GM21390 (cell line): ENCODE results near the gene IQGAP1.
"Not testable (repeated sequence)": the region's sequence is repeated elsewhere in the genome, so short reads cannot be mapped to it uniquely, and the experiment has no call there.

Experiments used
- ATAC-seq: cut with Tn5 transposase; IDR thresholded peaks from one replicate; pipeline ENCODE4 v1.9.1; 2021; ENCODE audit not compliant: unreplicated experiment

Gene IQGAP1

DNA sequence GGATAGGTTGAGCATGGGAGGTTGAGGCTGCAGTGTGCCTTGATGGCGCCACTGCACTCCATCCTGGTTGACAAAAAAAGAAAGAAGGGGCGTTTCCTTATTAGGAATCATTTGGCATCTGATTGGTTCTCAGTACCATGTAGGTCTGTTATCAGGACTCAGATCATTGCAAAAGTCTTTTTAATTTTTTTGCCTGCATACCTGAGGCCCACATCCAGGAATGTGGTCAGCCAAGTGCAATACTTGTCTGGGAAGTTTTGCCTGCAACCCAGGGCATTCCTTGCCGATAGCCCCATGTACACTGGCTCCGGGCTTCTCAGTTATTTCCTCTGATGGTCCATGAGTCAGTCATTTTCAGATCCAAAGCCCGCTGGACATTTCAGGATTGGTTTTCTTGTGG, 91.6 kb downstream of the IQGAP1 start:
- no peak for ATAC-seq

DNA sequence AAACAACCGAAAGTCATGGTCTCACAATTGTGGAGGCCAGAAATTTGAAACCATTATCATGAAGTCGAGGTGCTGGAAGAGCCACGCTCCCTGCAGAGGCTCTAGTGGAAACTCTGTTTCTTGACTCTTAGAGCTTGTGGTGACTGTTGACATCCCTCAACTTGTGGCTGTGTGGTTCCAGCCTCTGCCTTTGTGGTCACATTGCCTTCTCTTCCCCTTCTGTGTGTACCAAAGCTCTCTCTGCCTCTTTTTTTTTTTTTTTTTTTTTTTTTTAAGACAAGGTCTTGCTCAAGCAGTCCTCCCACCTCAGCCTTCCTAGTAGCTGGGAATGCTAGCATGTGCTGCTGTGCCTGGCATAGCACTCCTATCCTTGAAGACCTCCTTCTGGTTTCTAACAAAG, 93.0 kb downstream of the IQGAP1 start:
- no peak for ATAC-seq

DNA sequence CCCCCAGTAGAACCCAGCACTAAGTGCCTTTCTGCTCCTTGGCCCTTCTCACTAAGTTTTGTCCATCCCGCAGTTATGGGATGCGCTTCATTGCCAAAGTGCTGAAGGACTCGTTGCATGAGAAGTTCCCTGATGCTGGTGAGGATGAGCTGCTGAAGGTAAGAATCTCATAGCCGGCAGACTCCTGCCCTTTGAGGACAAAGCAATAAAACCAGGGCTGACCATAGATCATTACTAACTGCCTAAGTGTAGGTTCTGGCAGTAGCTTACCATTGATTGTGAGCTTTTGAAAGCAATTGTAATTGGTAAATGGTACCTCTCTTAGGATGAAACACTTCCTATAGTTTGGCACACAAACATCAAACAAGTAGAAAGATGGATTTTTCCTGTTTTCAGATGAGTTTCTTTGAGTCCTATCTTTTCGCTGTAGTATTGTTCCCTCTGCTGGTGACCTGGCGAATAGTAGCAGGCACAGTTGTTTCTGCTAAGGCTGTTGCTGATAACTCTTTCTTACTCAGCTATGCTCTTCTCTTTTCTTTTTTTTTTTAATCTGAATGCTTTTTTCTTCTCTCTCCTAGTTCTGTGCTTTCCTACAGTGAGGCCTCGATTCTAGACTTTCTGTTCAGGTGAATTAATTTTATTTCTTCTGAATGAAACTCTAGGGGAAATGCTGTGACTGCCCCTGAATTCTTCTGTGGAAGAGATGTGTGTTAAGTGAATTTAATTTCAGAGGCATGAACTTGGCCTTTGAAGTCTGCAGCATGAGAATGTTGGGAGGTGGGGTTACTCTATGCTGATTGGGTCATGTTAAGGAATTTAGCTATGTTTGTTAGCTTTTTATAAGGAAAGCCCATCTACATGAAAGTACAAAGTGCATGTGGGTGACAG, 94.3 kb downstream of the IQGAP1 start:
- ATAC-seq = no peak

DNA sequence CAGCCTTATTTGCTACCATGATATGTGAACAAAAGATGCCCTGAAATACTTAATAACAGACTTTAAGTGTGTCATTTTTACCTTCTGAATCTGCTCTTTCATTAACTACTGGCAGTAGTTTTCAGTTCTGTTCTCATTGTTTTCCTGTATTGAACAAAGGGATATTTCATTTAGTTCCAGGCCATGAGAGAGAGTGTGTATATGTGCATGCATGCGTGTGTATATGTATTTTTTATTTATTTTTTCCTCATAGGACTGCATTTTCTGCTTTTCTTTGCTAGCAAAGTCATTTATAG, 94.9 kb downstream of the IQGAP1 start:
- ATAC-seq = no peak

DNA sequence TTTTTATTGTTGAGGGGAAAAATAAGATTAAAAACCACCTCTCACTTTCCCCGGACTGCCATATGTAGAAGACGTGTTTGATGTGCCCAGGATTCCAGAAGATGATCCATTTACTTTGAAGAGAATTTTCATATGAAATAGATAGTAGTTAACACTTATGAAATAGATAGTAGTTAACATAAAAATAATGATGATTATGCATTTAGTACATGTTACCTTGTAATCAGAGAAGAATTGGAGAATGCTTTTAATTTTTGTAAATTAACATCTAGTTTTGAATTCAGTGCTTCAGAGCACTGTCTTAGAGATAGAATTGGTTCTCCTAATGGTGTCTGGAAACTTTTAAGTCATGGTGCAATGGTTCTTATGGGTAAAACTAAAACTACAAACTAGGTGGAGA, 95.6 kb downstream of the IQGAP1 start:
- ATAC-seq = no peak

DNA sequence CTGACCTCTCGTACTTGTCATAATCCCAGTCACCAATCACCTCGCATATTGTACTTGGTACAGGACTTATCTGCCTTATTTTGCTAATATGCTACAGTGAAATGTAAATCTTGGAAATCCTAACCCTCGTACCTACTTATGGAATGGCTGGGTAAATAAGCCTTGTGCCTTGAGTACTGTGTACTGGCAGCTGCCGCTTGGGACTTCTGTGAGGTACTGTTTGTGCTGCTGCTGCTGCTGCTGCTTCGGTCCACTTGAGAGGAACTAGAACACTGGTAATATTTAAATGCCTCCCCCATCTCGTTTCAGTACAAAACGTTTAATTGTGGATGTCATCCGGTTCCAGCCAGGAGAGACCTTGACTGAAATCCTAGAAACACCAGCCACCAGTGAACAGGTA, 99.1 kb downstream of the IQGAP1 start:
- no peak for ATAC-seq

DNA sequence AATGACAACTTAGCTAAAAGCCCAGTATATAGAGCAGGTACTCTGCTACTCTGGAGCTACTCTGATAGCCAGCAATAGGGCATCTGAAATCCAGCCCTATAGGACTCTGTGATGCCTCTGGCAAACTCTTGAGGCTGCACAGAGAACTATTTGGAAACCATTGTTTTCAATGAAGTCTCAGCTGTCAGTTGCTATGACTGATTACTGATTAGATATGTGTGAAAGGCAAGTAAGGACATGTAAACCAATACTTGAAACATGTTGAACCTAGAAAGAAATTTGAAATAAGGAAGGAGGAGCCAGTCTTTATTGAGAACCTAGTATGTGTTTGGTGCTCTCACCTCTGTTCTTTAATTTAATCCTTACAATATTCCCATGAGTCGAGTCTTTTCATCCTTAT, 101.5 kb downstream of the IQGAP1 start:
- no peak for ATAC-seq

DNA sequence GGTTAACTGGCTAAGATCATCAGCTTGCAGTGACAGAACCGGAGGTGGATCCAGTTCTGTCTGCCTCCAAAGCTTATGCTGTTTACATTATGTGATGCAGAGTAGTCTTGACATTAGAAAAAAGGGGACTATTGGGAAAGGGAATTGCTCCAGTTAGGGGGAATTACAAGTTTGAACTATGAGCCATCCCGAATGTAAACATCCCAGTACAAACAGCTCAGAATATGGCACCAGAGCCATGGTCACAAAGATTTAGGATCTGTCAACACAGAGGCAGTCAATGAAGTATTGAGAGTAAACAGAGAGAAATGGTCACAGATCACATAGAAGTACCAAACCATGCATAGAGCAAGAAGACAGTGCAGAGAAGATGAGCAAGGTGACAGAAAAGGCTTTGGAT, 101.9 kb downstream of the IQGAP1 start:
- ATAC-seq = no peak

DNA sequence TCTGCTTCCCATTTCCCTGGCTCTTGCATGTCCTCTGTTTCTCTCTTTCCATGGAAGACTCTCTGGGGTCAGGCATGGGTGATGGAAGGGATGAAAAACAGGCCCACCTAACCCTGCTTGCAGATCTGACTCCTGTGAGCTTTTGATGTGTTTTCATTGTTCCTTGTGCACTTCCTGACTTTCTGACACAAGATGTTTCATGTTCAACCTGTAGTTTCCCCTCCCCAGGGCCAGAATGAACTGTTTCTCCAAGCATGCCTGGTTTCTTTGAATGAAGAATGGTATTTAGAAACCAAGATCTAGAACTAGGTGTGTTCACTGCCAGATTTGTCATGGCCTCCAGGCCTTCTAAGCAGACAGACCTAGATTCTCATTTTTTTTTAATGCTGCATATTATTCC, 105.6 kb downstream of the IQGAP1 start:
- ATAC-seq = no peak

DNA sequence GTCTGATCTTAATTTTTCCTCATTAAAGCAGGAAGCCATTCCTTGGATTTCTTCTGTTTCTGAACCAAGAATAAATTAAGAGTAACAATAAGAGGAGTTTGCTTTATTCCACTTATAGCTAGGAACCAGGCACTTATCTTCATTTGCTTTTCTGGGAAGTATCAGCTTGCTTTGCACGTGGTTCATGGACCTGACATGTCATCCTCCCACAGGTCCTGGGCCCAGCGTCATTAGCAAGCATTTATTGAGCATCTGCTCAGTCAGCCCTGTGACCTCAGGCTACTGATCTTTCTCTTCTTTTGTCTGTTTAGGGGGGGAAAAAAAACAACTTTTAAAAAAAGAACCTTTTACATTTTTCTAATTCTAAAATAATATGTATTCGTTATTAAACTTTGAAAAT, 107.0 kb downstream of the IQGAP1 start:
- ATAC-seq = no peak

DNA sequence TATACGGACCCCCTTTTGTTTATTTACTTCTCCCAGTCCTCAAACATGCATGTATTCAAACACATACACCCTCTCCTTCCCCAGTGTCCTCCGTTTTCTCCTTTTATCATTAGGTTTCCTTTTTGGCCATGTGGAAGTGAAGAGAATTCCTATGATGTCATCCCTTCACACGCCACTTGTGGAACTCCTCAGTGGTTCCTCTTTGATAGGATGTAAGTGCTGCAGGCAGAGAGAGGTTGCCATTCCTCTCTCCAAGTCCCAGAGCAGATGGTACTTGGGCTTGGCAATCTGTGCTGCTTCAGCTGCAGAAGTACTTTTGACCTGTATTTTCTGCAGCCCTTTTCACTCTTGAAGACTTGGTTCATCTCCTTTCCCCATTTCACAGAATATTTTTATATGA, 108.7 kb downstream of the IQGAP1 start:
- ATAC-seq = no peak

DNA sequence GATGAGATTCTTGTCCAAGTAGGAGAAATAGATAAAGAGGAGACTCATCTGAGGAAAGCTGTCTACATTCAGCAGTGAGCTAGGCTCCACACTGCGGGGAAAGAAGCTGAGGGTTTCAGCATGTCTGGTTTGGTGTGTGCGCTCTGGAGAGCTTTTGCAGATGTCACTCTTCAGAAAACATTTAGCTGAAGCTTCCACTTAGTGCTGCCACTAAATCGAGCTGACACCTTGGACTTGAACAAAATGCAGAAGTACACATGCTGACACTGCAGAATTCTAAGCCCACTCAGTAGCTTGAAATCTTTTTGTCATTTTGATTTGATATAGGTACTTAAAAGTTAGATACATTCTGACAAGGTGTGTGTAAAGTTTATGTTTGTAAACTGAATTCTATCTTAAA, 109.3 kb downstream of the IQGAP1 start:
- ATAC-seq = no peak

DNA sequence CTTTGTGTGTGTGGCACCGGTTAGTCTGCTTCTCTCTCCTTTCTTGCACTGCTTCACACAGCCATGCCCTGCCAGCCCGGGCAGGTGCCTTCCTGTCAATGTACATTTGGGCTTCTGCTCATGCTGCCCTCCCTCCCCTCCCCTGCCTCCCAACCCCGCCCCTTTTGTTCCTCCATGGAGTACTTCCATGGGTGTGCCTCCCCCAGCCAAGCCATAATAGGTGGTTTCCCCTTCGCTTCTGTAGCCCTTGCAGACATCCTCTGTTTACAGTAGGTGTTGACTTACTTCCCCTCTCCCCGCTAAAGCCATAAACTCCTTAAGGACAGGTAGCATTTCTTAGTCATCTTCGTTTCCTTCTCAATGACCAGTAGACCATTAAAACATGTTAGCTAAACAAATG, 109.9 kb downstream of the IQGAP1 start:
- ATAC-seq = no peak

DNA sequence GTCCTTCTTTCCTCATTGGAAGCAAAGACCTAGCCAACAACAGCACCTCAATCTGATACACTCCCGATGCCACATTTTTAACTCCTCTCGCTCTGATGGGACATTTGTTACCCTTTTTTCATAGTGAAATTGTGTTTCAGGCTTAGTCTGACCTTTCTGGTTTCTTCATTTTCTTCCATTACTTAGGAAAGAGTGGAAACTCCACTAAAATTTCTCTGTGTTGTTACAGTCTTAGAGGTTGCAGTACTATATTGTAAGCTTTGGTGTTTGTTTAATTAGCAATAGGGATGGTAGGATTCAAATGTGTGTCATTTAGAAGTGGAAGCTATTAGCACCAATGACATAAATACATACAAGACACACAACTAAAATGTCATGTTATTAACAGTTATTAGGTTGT, 112.1 kb downstream of the IQGAP1 start:
- ATAC-seq = no peak

DNA sequence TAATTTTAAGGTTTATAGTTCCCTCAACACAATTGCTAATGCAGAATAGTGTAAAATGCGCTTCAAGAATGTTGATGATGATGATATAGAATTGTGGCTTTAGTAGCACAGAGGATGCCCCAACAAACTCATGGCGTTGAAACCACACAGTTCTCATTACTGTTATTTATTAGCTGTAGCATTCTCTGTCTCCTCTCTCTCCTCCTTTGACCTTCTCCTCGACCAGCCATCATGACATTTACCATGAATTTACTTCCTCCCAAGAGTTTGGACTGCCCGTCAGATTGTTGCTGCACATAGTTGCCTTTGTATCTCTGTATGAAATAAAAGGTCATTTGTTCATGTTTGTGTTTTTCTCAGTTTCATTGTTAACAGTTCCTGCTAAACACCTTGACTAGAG, 113.9 kb downstream of the IQGAP1 start:
- ATAC-seq = no peak

DNA sequence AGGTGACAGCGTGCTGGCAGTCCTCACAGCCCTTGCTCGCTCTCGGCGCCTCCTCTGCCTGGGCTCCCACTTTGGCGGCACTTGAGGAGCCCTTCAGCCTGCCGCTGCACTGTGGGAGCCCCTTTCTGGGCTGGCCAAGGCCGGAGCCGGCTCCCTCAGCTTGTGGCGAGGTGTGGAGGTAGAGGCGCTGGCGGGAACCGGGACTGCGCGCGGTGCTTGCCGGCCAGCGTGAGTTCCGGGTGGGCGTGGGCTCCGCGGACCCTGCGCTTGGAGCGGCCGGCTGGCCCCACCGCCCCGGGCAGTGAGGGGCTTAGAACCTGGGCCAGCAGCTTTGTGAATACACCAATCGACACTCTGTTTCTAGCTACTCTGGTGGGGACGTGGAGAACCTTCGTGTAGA, 122.7 kb downstream of the IQGAP1 start:
- not testable (repeated sequence) for ATAC-seq

DNA sequence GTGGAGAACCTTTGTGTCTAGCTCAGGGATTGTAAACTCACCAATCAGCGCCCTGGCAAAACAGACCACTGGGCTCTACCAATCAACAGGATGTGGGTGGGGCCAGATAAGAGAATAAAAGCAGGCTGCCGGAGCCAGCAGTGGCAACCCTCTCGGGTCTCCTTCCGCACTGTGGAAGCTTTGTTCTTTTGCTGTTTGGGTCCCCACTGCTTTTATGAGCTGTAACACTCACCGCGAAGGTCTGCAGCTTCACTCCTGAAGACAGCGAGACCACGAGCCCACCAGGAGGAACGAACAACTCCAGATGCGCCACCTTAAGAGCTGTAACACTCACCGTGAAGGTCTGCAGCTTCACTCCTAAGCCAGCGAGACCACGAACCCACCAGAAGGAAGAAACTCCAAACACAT, 123.2 kb downstream of the IQGAP1 start:
- not testable (repeated sequence) for ATAC-seq

DNA sequence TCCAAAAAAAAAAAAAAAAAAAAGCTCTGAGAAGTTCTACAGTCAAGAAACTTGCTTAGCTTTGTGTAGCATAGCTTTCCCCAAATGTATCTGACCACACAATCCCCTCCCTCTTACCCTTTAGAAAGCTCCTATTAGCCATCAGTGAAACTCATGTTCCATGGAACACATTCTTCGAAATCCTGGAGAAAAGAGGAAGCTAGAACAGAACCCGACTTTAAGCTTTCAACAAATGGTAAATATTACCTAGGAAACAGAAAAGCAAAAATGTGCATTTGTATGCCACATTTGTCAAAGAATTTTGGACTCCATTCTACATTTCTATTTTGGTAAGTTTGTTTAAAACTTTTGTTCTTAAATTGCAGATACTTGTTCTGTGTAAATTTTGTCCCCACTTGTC, 124.2 kb downstream of the IQGAP1 start:
- ATAC-seq = no peak

DNA sequence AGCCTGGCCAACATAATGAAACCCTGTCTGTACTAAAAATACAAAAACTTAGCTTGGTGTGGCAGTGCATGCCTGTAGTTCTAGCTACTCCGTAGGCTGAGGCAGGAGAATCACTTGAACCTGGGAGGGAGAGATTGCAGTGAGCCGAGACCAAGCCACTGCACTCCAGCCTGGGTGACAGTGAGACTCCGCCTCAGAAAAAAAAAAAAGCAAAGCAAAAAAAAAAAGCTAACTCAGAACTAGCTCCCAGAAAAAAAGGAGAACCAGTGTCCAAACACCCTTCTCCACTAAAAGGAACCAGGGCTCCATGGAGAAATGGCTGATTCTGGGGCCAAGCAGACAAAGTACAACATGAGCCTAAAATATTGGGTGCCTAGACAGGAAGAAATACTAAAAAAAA, 124.9 kb downstream of the IQGAP1 start:
- ATAC-seq = no peak

DNA sequence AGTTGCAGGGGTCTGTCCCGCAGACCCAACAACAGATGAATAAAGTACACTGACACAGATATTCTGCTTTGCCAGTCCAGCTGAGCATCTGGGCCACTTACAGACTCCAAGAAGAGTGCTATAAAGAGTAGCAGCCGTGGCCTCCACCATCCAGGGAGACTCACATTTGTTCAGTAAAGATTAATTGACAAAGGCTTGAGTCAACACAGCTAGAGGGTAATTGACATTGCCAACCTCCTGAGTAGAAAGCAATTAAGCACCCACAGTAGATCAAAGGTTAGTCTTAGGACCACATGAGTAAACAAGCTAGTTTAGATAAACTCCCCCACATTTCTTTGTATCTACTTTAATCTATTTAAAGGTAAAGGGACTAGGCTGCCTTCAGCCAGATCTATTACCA, 125.4 kb downstream of the IQGAP1 start:
- no peak for ATAC-seq

DNA sequence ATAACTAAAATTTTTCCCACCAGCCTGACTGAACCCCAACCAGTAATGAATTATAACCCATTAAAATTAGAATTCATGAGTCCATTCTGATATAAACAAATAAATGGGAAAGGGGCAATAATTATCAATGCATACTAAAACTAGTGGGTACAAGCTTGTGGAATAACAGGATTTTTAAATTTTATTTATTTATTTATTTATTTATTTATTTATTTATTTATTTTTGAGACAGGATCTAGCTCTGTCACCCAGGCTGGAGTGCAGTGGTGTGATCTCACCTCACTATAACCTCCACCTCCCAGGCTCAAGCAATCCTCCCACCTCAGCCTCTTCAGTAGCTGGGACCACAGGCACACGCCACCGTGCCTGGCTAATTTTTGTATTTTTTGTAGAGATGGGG, 125.9 kb downstream of the IQGAP1 start:
- not testable (repeated sequence) for ATAC-seq

DNA sequence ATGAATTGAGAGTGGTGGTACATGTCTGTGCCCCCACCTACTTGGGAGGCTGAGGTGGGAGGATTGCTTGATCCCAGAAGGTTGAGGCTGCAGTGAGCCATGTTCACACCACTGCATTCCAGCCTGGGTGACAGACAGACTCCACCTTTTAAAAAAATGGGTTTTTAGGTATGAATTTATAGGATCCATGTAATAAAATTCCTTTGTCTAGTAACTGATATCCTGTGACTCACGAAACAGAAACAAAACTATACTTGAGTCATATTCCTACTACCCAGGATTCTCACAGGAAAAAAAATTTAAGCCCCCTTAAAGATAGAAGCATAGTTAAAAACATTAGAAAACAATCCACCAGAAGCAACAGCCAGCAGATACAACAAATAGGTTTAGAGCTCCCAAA, 131.6 kb downstream of the IQGAP1 start:
- no peak for ATAC-seq

DNA sequence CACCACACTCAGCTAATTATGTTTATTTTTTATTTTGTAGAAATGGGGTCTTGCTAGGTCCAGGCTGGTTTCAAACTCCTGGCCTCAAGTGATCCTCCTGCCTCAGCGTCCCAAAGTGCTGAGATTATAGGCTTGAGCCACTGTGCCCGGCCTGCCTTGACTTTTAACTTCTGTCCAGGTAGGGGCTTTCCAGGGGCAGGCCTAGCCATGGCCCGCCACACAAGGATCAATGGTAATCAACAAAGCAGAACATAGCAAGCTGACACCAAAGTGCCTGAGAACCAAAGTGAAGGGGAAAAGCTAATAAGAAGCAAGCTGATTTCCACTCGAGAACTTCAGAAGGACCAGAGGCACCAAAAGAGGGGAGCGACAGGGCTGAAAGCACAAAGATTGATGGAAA, 132.3 kb downstream of the IQGAP1 start:
- no peak for ATAC-seq
